CD14-positive monocyte (primary cell): ENCODE data around the gene LSM14B. TPM values are rescaled to one million over a fixed set of nuclear protein-coding genes. Genes with fewer than 3 reads are reported as not detected.
"Not testable (repeated sequence)": the region's sequence is repeated elsewhere in the genome, so short reads cannot be mapped to it uniquely, and the experiment has no call there.

Experiments
- DNase-seq, 3 donors: peaks; one replicate each; pipeline ENCODE4 v3.0.0-alpha.2; 2011 to 2022
- H2AFZ ChIP-seq: 2 replicates; pipeline ENCODE4 v1.6.0; 2012; ENCODE audit warnings: mild to moderate bottlenecking, low read depth, low read length, inconsistent platforms; ENCODE audit not compliant: insufficient read depth, poor library complexity, severe bottlenecking
- H3K27ac ChIP-seq, 2 donors: 1 replicate in 1 of 2; 2 replicates in 1 of 2; pipeline ENCODE4 v1.5.1; 2012 to 2013; ENCODE audit warnings: low read length in 2 of 2, control low read depth in 1 of 2, inconsistent platforms in 1 of 2, low read depth in 1 of 2, mild to moderate bottlenecking in 1 of 2
- H3K27me3 ChIP-seq, 2 donors: one replicate each; pipeline versions ENCODE4 v1.6.0 to v1.6.1; 2011 to 2013; ENCODE audit warnings: low read length in 2 of 2; ENCODE audit not compliant: control insufficient read depth in 2 of 2, insufficient read depth in 2 of 2
- H3K36me3 ChIP-seq, 2 donors: replicated peaks in 1 of 2; 1 replicate in 1 of 2; 2 replicates in 1 of 2; pipeline versions ENCODE4 v1.5.1 to v1.6.1; 2012 to 2013; ENCODE audit warnings: low read length in 2 of 2, control low read depth in 1 of 2, inconsistent platforms in 1 of 2, mild to moderate bottlenecking in 1 of 2; ENCODE audit not compliant: insufficient read depth in 2 of 2, control insufficient read depth in 1 of 2
- H3K4me1 ChIP-seq, 2 donors: 1 replicate in 1 of 2; 2 replicates in 1 of 2; pipeline versions ENCODE4 v1.5.1 to v1.6.1; 2012 to 2013; ENCODE audit warnings: low read length in 2 of 2, control low read depth in 1 of 2, inconsistent platforms in 1 of 2, mild to moderate bottlenecking in 1 of 2, moderate library complexity in 1 of 2; ENCODE audit not compliant: insufficient read depth in 2 of 2, control insufficient read depth in 1 of 2
- H3K4me2 ChIP-seq: replicated peaks from 2 replicates; pipeline ENCODE3; 2012; ENCODE audit warnings: low read length, moderate library complexity, mild to moderate bottlenecking; ENCODE audit not compliant: poor library complexity, severe bottlenecking; ENCODE audit errors: extremely low read depth
- H3K4me3 ChIP-seq, 3 experiments: fragments of 200-600 bp in 1 of 3; sonication (generic) in 1 of 3; replicated peaks in 1 of 3; 1 replicate in 2 of 3; 2 replicates in 1 of 3; pipeline ENCODE4 v1.5.1; 2011 to 2013; ENCODE audit warnings: low read length in 3 of 3, mild to moderate bottlenecking in 3 of 3, control low read depth in 2 of 3, low read depth in 2 of 3, inconsistent platforms in 1 of 3, moderate library complexity in 1 of 3
- H3K79me2 ChIP-seq: 2 replicates; pipeline ENCODE4 v1.6.0; 2012; ENCODE audit warnings: mild to moderate bottlenecking, control low read depth, inconsistent platforms, low read length, moderate library complexity; ENCODE audit not compliant: insufficient read depth
- H3K9ac ChIP-seq: 2 replicates; pipeline ENCODE4 v1.6.0; 2017; ENCODE audit warnings: low read length, mild to moderate bottlenecking; ENCODE audit not compliant: insufficient read depth, poor library complexity, severe bottlenecking
- H3K9me3 ChIP-seq, 2 donors: replicated peaks in 1 of 2; 1 replicate in 1 of 2; 2 replicates in 1 of 2; pipeline versions ENCODE4 v1.5.1 to v1.6.1; 2012 to 2013; ENCODE audit warnings: low read length in 2 of 2, control low read depth in 1 of 2; ENCODE audit not compliant: control insufficient read depth in 1 of 2, insufficient read depth in 1 of 2
- H4K20me1 ChIP-seq: 2 replicates; pipeline ENCODE4 v1.6.0; 2012; ENCODE audit warnings: mild to moderate bottlenecking, low read length, control low read depth, moderate library complexity; ENCODE audit not compliant: insufficient read depth
- H3K27ac Mint-ChIP-seq, 7 donors: one replicate each; pipeline ENCODE4 v1.8.0; 2020; ENCODE audit warnings: mild to moderate bottlenecking in 7 of 7, mixed read lengths in 7 of 7, moderate library complexity in 6 of 7, inconsistent platforms in 2 of 7
- H3K27me3 Mint-ChIP-seq, 3 donors: one replicate each; pipeline ENCODE4 v1.8.0; 2021 to 2022; ENCODE audit warnings: low read depth in 3 of 3, mild to moderate bottlenecking in 3 of 3, mixed read lengths in 3 of 3, moderate library complexity in 3 of 3, inconsistent platforms in 1 of 3
- H3K36me3 Mint-ChIP-seq, 2 donors: one replicate each; pipeline ENCODE4 v1.8.0; 2020; ENCODE audit warnings: mixed read lengths in 2 of 2, inconsistent platforms in 1 of 2, mild to moderate bottlenecking in 1 of 2
- H3K4me1 Mint-ChIP-seq: one replicate; pipeline ENCODE4 v1.8.0; 2020; ENCODE audit warnings: mild to moderate bottlenecking, mixed read lengths
- H3K4me3 Mint-ChIP-seq, 2 donors: one replicate each; pipeline ENCODE4 v1.8.0; 2020; ENCODE audit warnings: mild to moderate bottlenecking in 2 of 2, mixed read lengths in 2 of 2, moderate library complexity in 1 of 2
- H3K9me3 Mint-ChIP-seq, 7 donors: one replicate each; pipeline ENCODE4 v1.8.0; 2020 to 2022; ENCODE audit warnings: mixed read lengths in 7 of 7, mild to moderate bottlenecking in 6 of 7, moderate library complexity in 6 of 7, inconsistent platforms in 2 of 7
- WGBS: methylation state at CpG from one replicate; pipeline ENCODE4 v1.1.5; 2013; ENCODE audit warnings: missing lambda C conversion rate; ENCODE audit not compliant: insufficient coverage; 5-methylcytosine and 5-hydroxymethylcytosine counted together
- intact Hi-C, 2 donors: fragments of 100-400 bp; cut with micrococcal nuclease; formaldehyde crosslinking; loops; one replicate each; pipeline versions ENCODE4 v1.15.0 to v1.15.1; 2023
- polyA plus RNA-seq, 3 donors: library from polyadenylated mRNA; depleted of rRNA in 1 of 3; unstranded in 2 of 3; stranded (reverse) in 1 of 3; fragments of 300-500 nt in 2 of 3; fragments of >200 nt in 1 of 3; fragmentation: Illumina TruSeq in 2 of 3; gene quantifications; 1 replicate in 2 of 3; 2 replicates in 1 of 3; pipeline ENCODE4 v1.2.3, GENCODE V29; 2012 to 2021
- TF ChIP-seq, protein P1 (sequence below): fragments of 200-600 bp; IDR thresholded peaks from one replicate; pipeline ENCODE4 v1.8.0; 2022; ENCODE audit warnings: antibody characterized with exemption, mild to moderate bottlenecking

Gene LSM14B
- polyA plus RNA-seq, 3 donors: 1.0 to 33.5 (median 1.4) TPM

- H3K27me3 ChIP-seq: no peaks in the 10 kb centered on the region
- Mint-ChIP-seq H3K36me3 (no peaks in the 10 kb centered on the region), H3K9me3 (peaks cover 8 to 27% (median 13%) of the 10 kb centered on the region in 7 donors), H3K27ac (no peak overlapping the region), H3K4me3 (no peak overlapping the region), H3K4me1 (no peaks in the 10 kb centered on the region), H3K27me3 (peaks cover 2 to 16% (median 3%) of the 10 kb centered on the region in 3 donors)
- TF ChIP-seq, protein P1, sequence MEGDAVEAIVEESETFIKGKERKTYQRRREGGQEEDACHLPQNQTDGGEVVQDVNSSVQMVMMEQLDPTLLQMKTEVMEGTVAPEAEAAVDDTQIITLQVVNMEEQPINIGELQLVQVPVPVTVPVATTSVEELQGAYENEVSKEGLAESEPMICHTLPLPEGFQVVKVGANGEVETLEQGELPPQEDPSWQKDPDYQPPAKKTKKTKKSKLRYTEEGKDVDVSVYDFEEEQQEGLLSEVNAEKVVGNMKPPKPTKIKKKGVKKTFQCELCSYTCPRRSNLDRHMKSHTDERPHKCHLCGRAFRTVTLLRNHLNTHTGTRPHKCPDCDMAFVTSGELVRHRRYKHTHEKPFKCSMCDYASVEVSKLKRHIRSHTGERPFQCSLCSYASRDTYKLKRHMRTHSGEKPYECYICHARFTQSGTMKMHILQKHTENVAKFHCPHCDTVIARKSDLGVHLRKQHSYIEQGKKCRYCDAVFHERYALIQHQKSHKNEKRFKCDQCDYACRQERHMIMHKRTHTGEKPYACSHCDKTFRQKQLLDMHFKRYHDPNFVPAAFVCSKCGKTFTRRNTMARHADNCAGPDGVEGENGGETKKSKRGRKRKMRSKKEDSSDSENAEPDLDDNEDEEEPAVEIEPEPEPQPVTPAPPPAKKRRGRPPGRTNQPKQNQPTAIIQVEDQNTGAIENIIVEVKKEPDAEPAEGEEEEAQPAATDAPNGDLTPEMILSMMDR: no peak
- no peaks in the 10 kb centered on the region for H3K4me1 ChIP-seq
- intact Hi-C loops: no loop called here
- no peak for DNase-seq
- no peak overlapping the region for H3K27ac ChIP-seq
- H3K9ac ChIP-seq: no peak overlapping the region
- H2AFZ ChIP-seq: no peak overlapping the region
- no peak overlapping the region for H3K4me3 ChIP-seq
- no peaks in the 10 kb centered on the region for H3K79me2 ChIP-seq
- H4K20me1 ChIP-seq: no peaks in the 10 kb centered on the region
- peaks cover 6 to 23% of the 10 kb centered on the region in 2 donors for H3K9me3 ChIP-seq
- H3K36me3 ChIP-seq: no peaks in the 10 kb centered on the region
- WGBS: 71% methylated on average over 5 of the region's 5 CpGs
- H3K4me2 ChIP-seq: no peak overlapping the region
Observed at GRCh38 chr20:62083312-62083711, 39.0 kb upstream of the LSM14B start.

GRCh38 chr20:62084224-62084623, 38.1 kb upstream of the LSM14B start:
- H3K27ac ChIP-seq, H3K9ac ChIP-seq, H3K4me3 Mint-ChIP-seq, H4K20me1 ChIP-seq, H3K27me3 ChIP-seq, intact Hi-C loops, H3K4me3 ChIP-seq, H2AFZ ChIP-seq, H3K4me2 ChIP-seq, H3K27ac Mint-ChIP-seq, H3K36me3 ChIP-seq, H3K79me2 ChIP-seq, H3K36me3 Mint-ChIP-seq, H3K4me1 ChIP-seq, DNase-seq, H3K4me1 Mint-ChIP-seq: not testable (repeated sequence)
- H3K27me3 Mint-ChIP-seq: peaks cover 2 to 14% (median 3%) of the 10 kb centered on the region in 3 donors
- peaks cover 3 to 14% of the 10 kb centered on the region in 2 donors for H3K9me3 ChIP-seq
- WGBS: 92% methylated on average over 5 of the region's 9 CpGs
- peaks cover 4 to 21% (median 8%) of the 10 kb centered on the region in 7 donors for H3K9me3 Mint-ChIP-seq
